Hindlimb muscle (tissue), 1 donor: Measurements from ENCODE around the gene CASKIN1. TPM values are rescaled to one million over a fixed set of nuclear protein-coding genes. Genes with fewer than 3 reads are reported as not detected.

ENCODE experiments used
- DNase-seq: peaks from one replicate; pipeline ENCODE4 v3.0.0-alpha.2; 2013
- polyA plus RNA-seq: library from polyadenylated mRNA; unstranded; fragments of 120-200 nt; gene quantifications from one replicate; pipeline ENCODE4 v1.2.1, GENCODE V29; 2013; ENCODE audit not compliant: insufficient read length

CASKIN1 gene
- polyA plus RNA-seq, 1 donor, result 3.1 TPM

- DNase-seq, result no peak
Measured at GRCh38 chr16:2173916-2174315, 22.5 kb downstream of the CASKIN1 start.

- no peak for DNase-seq
Measured at GRCh38 chr16:2173366-2173765, 23.0 kb downstream of the CASKIN1 start.

- DNase-seq, result no peak
Measured at GRCh38 chr16:2172688-2173335, 23.6 kb downstream of the CASKIN1 start.

- DNase-seq, result no peak
Measured at GRCh38 chr16:2171601-2172178, 24.7 kb downstream of the CASKIN1 start.

- DNase-seq, result no peak
Measured at GRCh38 chr16:2170587-2171435, 25.6 kb downstream of the CASKIN1 start.

GRCh38 chr16:2170080-2170479 lies 26.3 kb downstream of the CASKIN1 start:
- DNase-seq, result no peak

GRCh38 chr16:2167068-2167638 lies 29.3 kb downstream of the CASKIN1 start:
- no peak for DNase-seq

GRCh38 chr16:2166263-2167067 lies 29.9 kb downstream of the CASKIN1 start:
- DNase-seq, result no peak

GRCh38 chr16:2165861-2166260 lies 30.5 kb downstream of the CASKIN1 start:
- DNase-seq, result no peak

GRCh38 chr16:2163211-2163881 lies 33.1 kb downstream of the CASKIN1 start:
- no peak for DNase-seq

- DNase-seq, result no peak
Measured at GRCh38 chr16:2162676-2163118, 33.7 kb downstream of the CASKIN1 start.

- no peak for DNase-seq
Measured at GRCh38 chr16:2161911-2162310, 34.5 kb downstream of the CASKIN1 start.

- peak; percentile 58 for DNase-seq
Measured at GRCh38 chr16:2160915-2161551, 35.4 kb downstream of the CASKIN1 start.

- DNase-seq, result peak; percentile 87
Measured at GRCh38 chr16:2159175-2159838, 37.1 kb downstream of the CASKIN1 start.

GRCh38 chr16:2158262-2158638 lies 38.2 kb downstream of the CASKIN1 start:
- DNase-seq, result no peak

- DNase-seq, result no peak
Measured at GRCh38 chr16:2157480-2158261, 38.7 kb downstream of the CASKIN1 start.

GRCh38 chr16:2156849-2157224 lies 39.6 kb downstream of the CASKIN1 start:
- no peak for DNase-seq

- DNase-seq, result peak; percentile 58
Measured at GRCh38 chr16:2155977-2156848, 40.2 kb downstream of the CASKIN1 start.
